Measurements from ENCODE around the gene C8A. TPM values are rescaled to one million over a fixed set of nuclear protein-coding genes. Genes with fewer than 3 reads are reported as not detected.

The C8A gene
- total and polyA plus RNA-seq, 2 donors (not counting 1 experiment from before 2014, with no cell fraction given): not detected

DNA sequence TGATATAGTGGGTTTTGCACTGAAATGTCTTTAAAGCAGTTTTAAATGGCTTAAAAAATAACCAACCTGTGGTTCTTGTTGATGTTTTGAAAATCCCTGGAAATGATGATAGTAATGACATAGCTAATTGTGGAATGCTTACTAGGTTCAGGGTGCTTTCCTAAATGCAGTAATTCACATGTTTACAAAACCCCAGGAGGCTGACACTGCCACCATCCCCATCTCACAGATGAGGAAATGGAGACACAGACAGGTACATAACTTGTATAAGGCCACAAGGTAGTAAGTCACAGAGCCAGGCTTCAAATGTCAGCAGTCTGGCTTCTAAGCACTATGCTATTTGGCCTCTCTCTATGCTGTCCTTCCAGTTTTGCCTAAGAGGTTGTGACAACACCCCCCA is 70.6 kb downstream of the C8A start:
- Histone ChIP-seq H3K9ac (ENCODE audit: insufficient read depth, low read length) (no peak overlapping the region), H3K4me3 (replicated peaks in 1 of 4; ENCODE audit: control extremely low read depth in 1 of 4, insufficient read depth in 1 of 4, low read depth in 3 of 4, low read length in 4 of 4) (no peak overlapping the region), H3K4me2 (ENCODE audit: extremely low read depth, insufficient read depth, low read length) (no peak overlapping the region), H3K9me3 (ENCODE audit: control insufficient read depth, insufficient read depth, low read depth, low read length) (no peaks in the 10 kb centered on the region), H2AFZ (ENCODE audit: low read length) (no peak overlapping the region), H3K4me1 (ENCODE audit: control insufficient read depth, extremely low read depth, insufficient read depth, low read length) (no peaks in the 10 kb centered on the region), H3K36me3 (ENCODE audit: control insufficient read depth, insufficient read depth, low read length) (no peaks in the 10 kb centered on the region), H3K27me3 (ENCODE audit: control insufficient read depth, insufficient read depth, low read length) (no peaks in the 10 kb centered on the region), H4K20me1 (ENCODE audit: control insufficient read depth, extremely low read depth, insufficient read depth, low read length) (no peaks in the 10 kb centered on the region), H3K79me2 (ENCODE audit: control insufficient read depth, insufficient read depth, low read length) (no peaks in the 10 kb centered on the region), H3K27ac (ENCODE audit: insufficient read depth, low read length) (no peak overlapping the region)
- DNase-seq (ENCODE audit: low read depth in 2 of 2): no peak
- no peak for TF ChIP-seq EZH2 (IDR thresholded peaks at IDR 0.05; ENCODE audit: low read length, missing control alignments)
- TF ChIP-seq CTCF (conservative IDR thresholded peaks at IDR 0.05 in 1 of 2, IDR thresholded peaks at IDR 0.05 in 1 of 2; ENCODE audit: low read depth in 1 of 2, low read length in 2 of 2): no peak

DNA sequence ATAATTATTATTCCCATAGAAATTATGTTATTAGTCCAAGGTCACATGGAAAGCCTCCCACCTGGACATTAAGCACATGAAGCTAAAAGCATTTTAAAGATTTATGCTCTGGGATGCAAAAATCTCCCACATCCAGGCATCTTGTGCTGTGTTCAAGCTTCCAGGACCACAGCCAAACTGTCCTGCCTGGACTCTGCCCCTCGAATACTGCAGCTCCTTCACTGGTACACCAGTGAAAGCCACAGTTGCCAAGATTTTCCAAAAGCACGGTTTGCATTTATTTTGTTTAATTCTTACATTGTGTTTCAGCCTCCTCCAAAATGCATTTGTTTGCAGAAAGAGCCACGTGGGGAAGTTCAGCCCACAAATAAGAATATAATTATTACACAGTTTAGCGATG is 72.6 kb downstream of the C8A start:
- Histone ChIP-seq H3K4me3 (replicated peaks in 1 of 4; ENCODE audit: control extremely low read depth in 1 of 4, insufficient read depth in 1 of 4, low read depth in 3 of 4, low read length in 4 of 4) (no peak overlapping the region), H3K27me3 (ENCODE audit: control insufficient read depth, insufficient read depth, low read length) (no peaks in the 10 kb centered on the region), H3K79me2 (ENCODE audit: control insufficient read depth, insufficient read depth, low read length) (no peaks in the 10 kb centered on the region), H3K4me2 (ENCODE audit: extremely low read depth, insufficient read depth, low read length) (no peak overlapping the region), H2AFZ (ENCODE audit: low read length) (no peak overlapping the region), H4K20me1 (ENCODE audit: control insufficient read depth, extremely low read depth, insufficient read depth, low read length) (no peaks in the 10 kb centered on the region), H3K4me1 (ENCODE audit: control insufficient read depth, extremely low read depth, insufficient read depth, low read length) (no peaks in the 10 kb centered on the region), H3K27ac (ENCODE audit: insufficient read depth, low read length) (no peak overlapping the region), H3K36me3 (ENCODE audit: control insufficient read depth, insufficient read depth, low read length) (no peaks in the 10 kb centered on the region), H3K9ac (ENCODE audit: insufficient read depth, low read length) (no peak overlapping the region), H3K9me3 (ENCODE audit: control insufficient read depth, insufficient read depth, low read depth, low read length) (no peaks in the 10 kb centered on the region)
- no peak for TF ChIP-seq CTCF (conservative IDR thresholded peaks at IDR 0.05 in 1 of 2, IDR thresholded peaks at IDR 0.05 in 1 of 2; ENCODE audit: low read depth in 1 of 2, low read length in 2 of 2)
- TF ChIP-seq EZH2 (IDR thresholded peaks at IDR 0.05; ENCODE audit: low read length, missing control alignments): no peak
- no peak for DNase-seq (ENCODE audit: low read depth in 2 of 2)

DNA sequence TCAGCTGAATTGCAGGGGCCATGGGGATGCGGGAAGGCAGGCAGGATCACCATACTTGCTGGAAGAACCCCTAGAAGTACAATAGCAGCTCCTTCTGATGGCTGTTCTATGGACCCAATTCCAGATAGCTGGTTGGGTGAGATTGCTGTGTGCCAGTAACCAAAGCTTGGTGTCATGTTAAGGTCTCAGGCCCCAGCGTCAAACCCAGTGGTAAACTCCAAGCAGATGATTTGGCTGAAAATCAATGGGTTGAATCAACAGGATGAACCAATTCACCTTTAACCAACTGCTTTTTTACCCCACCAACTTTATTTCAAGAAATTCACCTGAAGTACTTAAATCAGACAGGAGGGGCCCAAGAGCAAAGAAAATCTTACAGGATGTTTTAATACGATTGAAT is 73.4 kb downstream of the C8A start:
- no peaks in the 10 kb centered on the region for H3K9me3 ChIP-seq (ENCODE audit: control insufficient read depth, insufficient read depth, low read depth, low read length)
- H3K27me3 ChIP-seq (ENCODE audit: control insufficient read depth, insufficient read depth, low read length): no peaks in the 10 kb centered on the region
- H3K4me3 ChIP-seq (replicated peaks in 1 of 4; ENCODE audit: control extremely low read depth in 1 of 4, insufficient read depth in 1 of 4, low read depth in 3 of 4, low read length in 4 of 4): no peak overlapping the region
- H3K9ac ChIP-seq (ENCODE audit: insufficient read depth, low read length): no peak overlapping the region
- H2AFZ ChIP-seq (ENCODE audit: low read length): no peak overlapping the region
- no peaks in the 10 kb centered on the region for H3K4me1 ChIP-seq (ENCODE audit: control insufficient read depth, extremely low read depth, insufficient read depth, low read length)
- H3K36me3 ChIP-seq (ENCODE audit: control insufficient read depth, insufficient read depth, low read length): no peaks in the 10 kb centered on the region
- no peak overlapping the region for H3K4me2 ChIP-seq (ENCODE audit: extremely low read depth, insufficient read depth, low read length)
- no peak overlapping the region for H3K27ac ChIP-seq (ENCODE audit: insufficient read depth, low read length)
- no peaks in the 10 kb centered on the region for H4K20me1 ChIP-seq (ENCODE audit: control insufficient read depth, extremely low read depth, insufficient read depth, low read length)
- TF ChIP-seq CTCF (conservative IDR thresholded peaks at IDR 0.05 in 1 of 2, IDR thresholded peaks at IDR 0.05 in 1 of 2; ENCODE audit: low read depth in 1 of 2, low read length in 2 of 2): no peak
- TF ChIP-seq EZH2 (IDR thresholded peaks at IDR 0.05; ENCODE audit: low read length, missing control alignments): no peak
- no peak for DNase-seq (ENCODE audit: low read depth in 2 of 2)
- no peaks in the 10 kb centered on the region for H3K79me2 ChIP-seq (ENCODE audit: control insufficient read depth, insufficient read depth, low read length)

Data from fibroblast of lung (primary cell).